Naive thymus-derived CD8-positive, alpha-beta T cell (primary cell): ENCODE results near the gene MAP4K3. TPM values are rescaled to one million over a fixed set of nuclear protein-coding genes. Genes with fewer than 3 reads are reported as not detected.
A peak's percentile ranks its signal among the peaks of the same experiment; 100 is the strongest.

Source experiments
- ATAC-seq, 2 donors: fragments of 150-1000 bp; cut with Tn5 transposase in 1 of 2; sonication (Bioruptor Pico), chemical (Tn5 transposase) in 1 of 2; 1 replicate in 1 of 2; 2 replicates in 1 of 2; pipeline ENCODE4 v1.10.0; 2021; ENCODE audit warnings: mild to moderate bottlenecking in 2 of 2, moderate library complexity in 2 of 2
- POLR2A ChIA-PET: fragments of 350-600 bp; sonication (Branson Sonifier 250); formaldehyde crosslinking; loops from one replicate; lab custom pipeline; 2021; ENCODE audit warnings: antibody characterized with exemption; lab: Charles Lee
- DNase-seq, 10 donors: peaks; one replicate each; pipeline versions ENCODE4 v3.0.0 to v3.0.0-alpha.2; 2020 to 2022
- H3K27ac Mint-ChIP-seq, 10 donors: one replicate each; pipeline ENCODE4 v1.8.0; 2020 to 2022; ENCODE audit warnings: mild to moderate bottlenecking in 10 of 10, mixed read lengths in 10 of 10, moderate library complexity in 4 of 10, inconsistent platforms in 1 of 10
- H3K27me3 Mint-ChIP-seq, 5 donors: one replicate each; pipeline ENCODE4 v1.8.0; 2021 to 2022; ENCODE audit warnings: mixed read lengths in 5 of 5
- H3K36me3 Mint-ChIP-seq, 3 donors: one replicate each; pipeline ENCODE4 v1.8.0; 2020 to 2022; ENCODE audit warnings: mixed read lengths in 3 of 3, mild to moderate bottlenecking in 2 of 3, inconsistent platforms in 1 of 3
- H3K4me1 Mint-ChIP-seq, 4 donors: one replicate each; pipeline ENCODE4 v1.8.0; 2021 to 2022; ENCODE audit warnings: mixed read lengths in 4 of 4
- H3K4me3 Mint-ChIP-seq, 10 donors: one replicate each; pipeline ENCODE4 v1.8.0; 2020 to 2022; ENCODE audit warnings: mild to moderate bottlenecking in 10 of 10, mixed read lengths in 10 of 10, moderate library complexity in 6 of 10, inconsistent platforms in 1 of 10
- H3K9me3 Mint-ChIP-seq, 9 donors: one replicate each; pipeline ENCODE4 v1.8.0; 2020 to 2022; ENCODE audit warnings: mixed read lengths in 9 of 9, mild to moderate bottlenecking in 3 of 9, inconsistent platforms in 1 of 9, moderate library complexity in 1 of 9
- polyA plus RNA-seq, 3 donors: library from polyadenylated mRNA; unstranded; fragments of 300-500 nt; fragmentation: Illumina TruSeq; gene quantifications; one replicate each; pipeline ENCODE4 v1.2.3, GENCODE V29; 2021
- total RNA-seq, 8 experiments: library from RNA in 2 of 8; stranded (reverse) in 2 of 8; gene quantifications; one replicate each; pipeline ENCODE4 v1.2.3 and lab custom pipeline; 2021 to 2026

Gene MAP4K3
- total and polyA plus RNA-seq, 5 experiments from 2014 or later: 1.3 to 18.9 (median 2.4) TPM

DNA sequence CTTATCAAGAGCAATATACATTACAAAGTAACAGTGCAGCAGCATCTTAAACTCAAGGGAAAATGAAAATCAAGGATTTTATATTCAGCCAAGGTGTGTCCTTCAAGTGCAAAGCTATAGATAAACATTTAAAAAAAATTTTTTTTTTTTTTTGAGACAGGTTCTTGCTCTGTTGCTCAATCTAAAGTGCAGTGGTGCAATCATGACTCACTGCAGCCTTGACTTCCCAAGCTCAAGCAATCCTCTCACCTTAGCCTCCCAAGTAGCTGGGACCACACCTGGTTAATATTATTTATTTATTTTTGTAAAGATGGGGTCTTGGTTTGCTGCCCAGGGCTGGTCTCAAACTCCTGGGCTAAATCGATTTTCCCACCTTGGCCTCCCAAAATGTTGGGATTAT is 202.3 kb downstream of the MAP4K3 start:
- POLR2A ChIA-PET: no interaction called here
- peaks cover 0 to 2% (median under 1%) of the 10 kb centered on the region in 4 donors for H3K4me1 Mint-ChIP-seq
- ATAC-seq: no peak
- no peak overlapping the region for H3K4me3 Mint-ChIP-seq
- DNase-seq: no peak
- H3K9me3 Mint-ChIP-seq: peaks cover 6 to 22% (median 14%) of the 10 kb centered on the region in 9 donors
- no peak overlapping the region for H3K27ac Mint-ChIP-seq
- peaks cover 0 to 2% (median 0%) of the 10 kb centered on the region in 5 donors for H3K27me3 Mint-ChIP-seq
- peaks cover 2 to 23% (median 12%) of the 10 kb centered on the region in 3 donors for H3K36me3 Mint-ChIP-seq

DNA sequence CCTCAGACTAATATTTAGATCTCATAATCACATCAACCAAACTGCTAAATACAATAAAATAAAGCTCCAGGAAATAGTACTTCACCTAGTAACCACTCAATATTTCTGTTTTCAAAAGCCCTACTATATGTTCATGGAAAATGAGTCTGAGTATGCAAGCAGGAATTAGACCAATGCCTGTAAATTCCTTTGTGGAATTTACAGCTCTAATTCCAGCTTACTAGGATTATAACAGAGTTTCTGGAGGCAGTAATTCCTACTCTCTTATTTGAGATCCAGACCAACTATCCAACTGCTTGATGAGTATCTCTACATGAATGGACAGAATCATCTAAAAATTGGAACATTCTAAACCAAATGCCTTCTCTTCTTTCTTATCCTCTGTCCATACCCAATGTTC is 204.9 kb downstream of the MAP4K3 start:
- H3K36me3 Mint-ChIP-seq: peaks cover 2 to 22% (median 12%) of the 10 kb centered on the region in 3 donors
- H3K4me3 Mint-ChIP-seq: no peak overlapping the region
- H3K4me1 Mint-ChIP-seq: peaks cover 8 to 22% (median 17%) of the 10 kb centered on the region in 4 donors
- DNase-seq (no peak), ATAC-seq (no peak)
- peaks cover 0 to 2% (median 0%) of the 10 kb centered on the region in 5 donors for H3K27me3 Mint-ChIP-seq
- POLR2A ChIA-PET: interaction anchor here (0.6 kb wide), 1 partner anchor 174 kb away, joined by 5 read pairs; no protein-coding TSS in a partner anchor
- H3K27ac Mint-ChIP-seq: no peak overlapping the region
- peaks cover 6 to 22% (median 14%) of the 10 kb centered on the region in 9 donors for H3K9me3 Mint-ChIP-seq

DNA sequence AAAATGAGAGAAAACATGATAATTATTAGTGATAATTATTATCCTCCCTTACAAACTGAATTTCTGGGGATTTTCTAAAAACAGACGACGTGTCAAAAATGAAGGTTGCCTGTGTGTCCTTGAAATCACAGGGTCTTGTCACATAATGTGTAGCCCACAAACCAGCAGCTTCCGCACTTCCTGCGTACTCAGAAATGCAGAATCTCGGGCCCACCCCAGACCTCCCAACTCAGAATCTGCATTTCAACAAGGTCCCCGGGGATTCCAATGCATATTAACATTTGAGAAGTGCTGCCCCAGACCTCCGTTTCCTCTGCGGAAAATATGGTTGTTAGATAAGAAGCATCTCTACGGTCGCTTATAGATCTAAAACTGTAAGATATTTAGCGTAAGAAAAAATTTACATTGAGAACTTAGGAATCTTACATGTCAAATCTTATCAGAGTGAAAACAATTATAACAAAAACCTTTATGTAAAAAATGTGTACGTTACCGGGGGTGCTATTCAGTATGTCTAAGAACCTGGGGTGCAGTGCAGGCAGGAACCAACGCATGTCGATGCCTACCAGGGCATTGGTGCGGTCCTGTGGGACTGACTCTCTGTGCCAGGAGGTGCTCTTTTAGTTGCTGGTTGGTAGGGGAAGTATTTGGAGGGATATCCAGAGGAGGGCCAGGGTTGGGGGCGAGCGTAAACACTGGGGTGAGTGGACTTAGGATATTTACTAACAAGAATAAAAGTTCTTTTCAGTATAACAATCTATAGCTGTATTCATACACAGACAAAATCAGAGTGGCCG is 208.5 kb downstream of the MAP4K3 start:
- Mint-ChIP-seq H3K27ac (peak overlapping the region in 9 of 10 donors; percentile 23 to 83 (median 76)), H3K4me3 (peak overlapping the region; percentile 69 to 88 (median 75)), H3K4me1 (peaks cover 9 to 23% (median 17%) of the 10 kb centered on the region in 4 donors), H3K27me3 (peaks cover 0 to 2% (median 0%) of the 10 kb centered on the region in 5 donors), H3K36me3 (no peaks in the 10 kb centered on the region), H3K9me3 (no peaks in the 10 kb centered on the region)
- POLR2A ChIA-PET: interaction anchor here (1.0 to 6.3 kb wide), 7 partner anchors 11 to 166 kb away, joined by 3 to 107 read pairs (median 6); partner anchors contain the start of gene SOS1
- DNase-seq: peak in 1 of 10 donors; percentile 21
- peak; percentile 52 to 54 for ATAC-seq

- peaks cover 0 to 2% (median 0%) of the 10 kb centered on the region in 5 donors for H3K27me3 Mint-ChIP-seq
- DNase-seq (peak; percentile 57 to 87 (median 79)), ATAC-seq (peak; percentile 88)
- no peaks in the 10 kb centered on the region for H3K36me3 Mint-ChIP-seq
- peak overlapping the region in 9 of 10 donors; percentile 23 to 83 (median 65) for H3K27ac Mint-ChIP-seq
- H3K4me1 Mint-ChIP-seq: peaks cover 9 to 23% (median 17%) of the 10 kb centered on the region in 4 donors
- H3K9me3 Mint-ChIP-seq: no peaks in the 10 kb centered on the region
- peak overlapping the region; percentile 69 to 88 (median 75) for H3K4me3 Mint-ChIP-seq
- POLR2A ChIA-PET: interaction anchor here (1.0 to 6.3 kb wide), 6 partner anchors 10 to 165 kb away, joined by 3 to 107 read pairs (median 13); partner anchors contain the start of gene SOS1
These were observed 209.3 kb downstream of the MAP4K3 start for GRCh38 chr2:39227628-39228412.

DNA sequence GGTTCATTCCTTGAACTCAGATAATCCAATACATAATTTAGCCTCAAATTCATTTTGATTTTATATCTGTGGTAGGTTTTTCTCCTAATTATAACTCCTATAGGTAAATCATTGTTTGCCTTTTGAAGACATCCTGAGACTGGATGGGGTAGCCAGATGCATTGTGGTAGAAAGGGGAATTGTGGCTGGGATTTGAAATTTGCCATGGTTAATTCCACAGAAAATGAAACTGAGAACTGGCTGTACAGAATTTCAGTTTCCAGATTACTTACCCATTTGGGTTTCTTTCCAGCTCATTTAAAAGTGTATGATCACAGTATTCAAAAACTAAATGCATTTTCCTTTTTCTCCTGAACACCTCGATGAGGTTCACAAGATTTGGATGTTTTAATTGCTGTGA is 211.5 kb downstream of the MAP4K3 start:
- no peak overlapping the region for H3K4me3 Mint-ChIP-seq
- H3K27me3 Mint-ChIP-seq: no peaks in the 10 kb centered on the region
- H3K4me1 Mint-ChIP-seq: peaks cover 11 to 23% (median 20%) of the 10 kb centered on the region in 4 donors
- no peaks in the 10 kb centered on the region for H3K36me3 Mint-ChIP-seq
- ATAC-seq (no peak), DNase-seq (no peak)
- no peaks in the 10 kb centered on the region for H3K9me3 Mint-ChIP-seq
- no peak overlapping the region for H3K27ac Mint-ChIP-seq
- POLR2A ChIA-PET: interaction anchor here (1.9 to 6.3 kb wide), 2 partner anchors 101 to 105 kb away, joined by 8 to 107 read pairs; partner anchors contain the start of gene SOS1

DNA sequence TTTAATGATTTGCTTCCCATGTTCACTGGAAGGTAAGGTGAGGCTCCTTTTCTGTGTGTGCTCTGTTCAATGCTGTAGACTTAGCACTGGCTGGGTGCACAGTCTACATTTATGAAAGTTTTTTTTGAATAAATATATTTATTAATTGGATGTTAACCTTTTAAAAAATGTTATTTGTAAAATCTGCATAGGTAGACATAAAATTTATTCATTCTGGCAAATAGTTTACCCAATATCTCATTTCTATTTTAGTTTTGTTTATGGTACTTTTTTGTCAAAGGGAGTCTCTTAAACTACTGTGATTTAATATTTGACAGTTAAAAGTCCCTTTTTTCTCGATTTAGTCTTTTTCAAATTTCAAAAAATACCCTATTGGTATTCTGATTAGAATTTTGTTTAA is 213.2 kb downstream of the MAP4K3 start:
- H3K4me1 Mint-ChIP-seq: peaks cover 10 to 30% (median 24%) of the 10 kb centered on the region in 4 donors
- no peak overlapping the region for H3K4me3 Mint-ChIP-seq
- POLR2A ChIA-PET: no interaction called here
- no peak overlapping the region for H3K27ac Mint-ChIP-seq
- DNase-seq (no peak), ATAC-seq (no peak)
- H3K9me3 Mint-ChIP-seq: no peaks in the 10 kb centered on the region
- H3K27me3 Mint-ChIP-seq: no peaks in the 10 kb centered on the region
- no peaks in the 10 kb centered on the region for H3K36me3 Mint-ChIP-seq

DNA sequence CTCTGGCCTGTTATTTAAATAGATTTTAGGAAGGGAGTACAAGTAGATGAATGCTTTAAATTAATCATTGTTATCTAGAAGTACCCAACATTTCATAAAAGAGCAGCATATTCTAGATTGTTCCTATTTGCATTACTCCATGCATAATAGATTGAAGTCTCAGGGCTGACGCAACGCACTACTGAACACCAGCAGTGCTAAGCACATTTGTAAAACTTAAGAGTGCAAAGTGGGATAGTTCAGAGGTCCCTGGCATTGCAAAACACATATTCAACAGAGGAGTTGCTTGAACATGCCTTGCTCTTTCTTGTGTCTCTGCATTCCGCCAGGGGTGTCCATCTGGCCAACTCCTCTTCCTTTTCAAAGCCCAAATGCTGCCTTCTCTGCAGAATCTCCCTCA is 215.6 kb downstream of the MAP4K3 start:
- H3K36me3 Mint-ChIP-seq: no peaks in the 10 kb centered on the region
- H3K27ac Mint-ChIP-seq: no peak overlapping the region
- no peaks in the 10 kb centered on the region for H3K27me3 Mint-ChIP-seq
- peaks cover 15 to 35% (median 34%) of the 10 kb centered on the region in 4 donors for H3K4me1 Mint-ChIP-seq
- no peak for ATAC-seq
- H3K9me3 Mint-ChIP-seq: no peaks in the 10 kb centered on the region
- peak overlapping the region in 1 of 10 donors; percentile 19 for H3K4me3 Mint-ChIP-seq
- no peak for DNase-seq
- POLR2A ChIA-PET: interaction anchor here (0.5 to 1.4 kb wide), 2 partner anchors 92 to 101 kb away, joined by 3 to 6 read pairs; partner anchors contain the start of gene SOS1

- peak overlapping the region in 3 of 10 donors; percentile 29 to 71 (median 53) for H3K27ac Mint-ChIP-seq
These were observed 216.9 kb downstream of the MAP4K3 start for GRCh38 chr2:39220136-39220535.

DNA sequence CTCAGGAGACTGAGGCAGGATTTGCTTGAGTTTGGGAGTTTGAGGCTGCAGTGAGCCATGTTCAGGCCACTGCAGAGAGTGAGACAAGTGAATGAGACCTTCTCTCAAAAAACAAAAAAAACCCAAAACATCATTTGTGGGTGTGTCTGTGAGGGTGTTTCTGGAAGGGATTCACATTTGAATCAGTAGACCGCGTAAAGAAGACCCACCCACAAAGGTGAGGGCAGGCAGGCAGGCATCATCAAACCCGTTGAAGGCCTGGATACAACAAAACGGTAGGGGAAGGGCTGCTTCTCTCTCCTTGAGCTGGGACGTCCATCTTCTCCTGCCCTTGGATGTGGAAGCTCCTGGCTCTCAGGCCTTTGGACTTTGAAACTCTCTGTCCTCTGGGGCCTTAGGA is 218.7 kb downstream of the MAP4K3 start:
- Mint-ChIP-seq H3K27me3 (no peaks in the 10 kb centered on the region), H3K4me1 (peaks cover 20 to 50% (median 45%) of the 10 kb centered on the region in 4 donors), H3K4me3 (peak overlapping the region in 5 of 10 donors; percentile 4 to 26 (median 12)), H3K27ac (peak overlapping the region in 9 of 10 donors; percentile 12 to 84 (median 70)), H3K9me3 (peaks cover 0 to under 1% (median 0%) of the 10 kb centered on the region in 9 donors), H3K36me3 (no peaks in the 10 kb centered on the region)
- POLR2A ChIA-PET: interaction anchor here (1.1 to 4.2 kb wide), 5 partner anchors 10 to 99 kb away, joined by 3 to 65 read pairs (median 16); partner anchors contain the start of gene SOS1
- ATAC-seq (no peak), DNase-seq (no peak)

More at GRCh38 chr2:39220136-39220535, 216.9 kb downstream of the MAP4K3 start:
- Mint-ChIP-seq H3K4me1 (peaks cover 20 to 46% (median 44%) of the 10 kb centered on the region in 4 donors), H3K36me3 (no peaks in the 10 kb centered on the region), H3K27me3 (no peaks in the 10 kb centered on the region), H3K9me3 (no peaks in the 10 kb centered on the region), H3K4me3 (no peak overlapping the region)
- DNase-seq (no peak), ATAC-seq (no peak)
- POLR2A ChIA-PET: interaction anchor here (0.6 to 4.2 kb wide), 3 partner anchors 8 to 100 kb away, joined by 3 to 20 read pairs (median 7); partner anchors contain the start of gene SOS1

DNA sequence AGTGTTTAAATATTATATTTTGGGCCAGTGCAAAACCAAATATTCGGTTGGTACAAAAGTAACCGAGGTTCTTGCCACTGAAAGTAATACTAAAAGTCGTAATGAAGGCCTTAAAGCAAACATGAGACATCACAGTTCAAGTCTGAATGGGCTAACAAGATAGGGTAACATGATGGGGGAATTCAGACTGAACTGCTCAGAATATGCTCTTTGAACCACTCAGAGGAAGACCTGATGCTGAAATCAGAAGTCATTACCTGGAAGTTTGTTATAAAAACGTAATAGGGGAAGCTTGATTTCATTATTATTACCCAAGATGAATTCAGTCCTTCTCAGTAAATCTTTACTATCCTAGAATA is 219.9 kb downstream of the MAP4K3 start:
- H3K9me3 Mint-ChIP-seq: peaks cover 0 to 4% (median 0%) of the 10 kb centered on the region in 9 donors
- DNase-seq (no peak), ATAC-seq (peak; percentile 61)
- H3K36me3 Mint-ChIP-seq: peaks cover 0 to 2% (median 0%) of the 10 kb centered on the region in 3 donors
- H3K27me3 Mint-ChIP-seq: no peaks in the 10 kb centered on the region
- peak overlapping the region; percentile 43 to 94 (median 78) for H3K27ac Mint-ChIP-seq
- peak overlapping the region; percentile 48 to 77 (median 60) for H3K4me3 Mint-ChIP-seq
- POLR2A ChIA-PET: interaction anchor here (0.6 to 4.2 kb wide), 6 partner anchors 11 to 97 kb away, joined by 3 to 65 read pairs (median 14); partner anchors contain the start of gene SOS1
- H3K4me1 Mint-ChIP-seq: peaks cover 20 to 50% (median 45%) of the 10 kb centered on the region in 4 donors

GRCh38 chr2:39216346-39217191 is 220.5 kb downstream of the MAP4K3 start:
- ATAC-seq (peak; percentile 93 to 97), DNase-seq (peak; percentile 28 to 93 (median 78))
- Mint-ChIP-seq H3K36me3 (peaks cover 0 to 2% (median 0%) of the 10 kb centered on the region in 3 donors), H3K27me3 (no peaks in the 10 kb centered on the region), H3K4me1 (peaks cover 18 to 50% (median 43%) of the 10 kb centered on the region in 4 donors), H3K27ac (peak overlapping the region; percentile 43 to 94 (median 73)), H3K4me3 (peak overlapping the region; percentile 25 to 77 (median 58)), H3K9me3 (peaks cover 0 to 4% (median 0%) of the 10 kb centered on the region in 9 donors)
- POLR2A ChIA-PET: interaction anchor here (1.1 to 4.2 kb wide), 5 partner anchors 12 to 97 kb away, joined by 4 to 65 read pairs (median 16); partner anchors contain the start of gene SOS1
